Hepatocyte (in vitro differentiated cells): ENCODE results near the gene NSMF. TPM values are rescaled to one million over a fixed set of nuclear protein-coding genes. Genes with fewer than 3 reads are reported as not detected.
A peak's percentile ranks its signal among the peaks of the same experiment; 100 is the strongest.

Source experiments
- DNase-seq: peaks from one replicate; pipeline ENCODE4 v3.0.0-alpha.2; 2016; ENCODE audit warnings: low spot score
- H2AFZ ChIP-seq: fragments of 200-600 bp; sonication (generic); 2 replicates; pipeline ENCODE4 v1.6.0; 2016; ENCODE audit warnings: antibody characterized with exemption, mild to moderate bottlenecking
- H3K27ac ChIP-seq: fragments of 200-600 bp; sonication (generic); 2 replicates; pipeline ENCODE4 v1.5.1; 2016; ENCODE audit warnings: mild to moderate bottlenecking
- H3K27me3 ChIP-seq: fragments of 200-600 bp; sonication (generic); 2 replicates; pipeline ENCODE4 v1.6.1; 2016
- H3K36me3 ChIP-seq: fragments of 200-600 bp; sonication (generic); replicated peaks from 2 replicates; pipeline ENCODE4 v1.5.1; 2016; ENCODE audit warnings: low read depth; ENCODE audit not compliant: insufficient read depth
- H3K4me1 ChIP-seq: fragments of 200-600 bp; sonication (generic); 2 replicates; pipeline ENCODE4 v1.5.1; 2016; ENCODE audit warnings: mild to moderate bottlenecking, moderate library complexity; ENCODE audit not compliant: insufficient read depth
- H3K4me2 ChIP-seq: fragments of 200-600 bp; sonication (generic); 2 replicates; pipeline ENCODE4 v1.6.0; 2016
- H3K4me3 ChIP-seq: fragments of 200-600 bp; sonication (generic); 2 replicates; pipeline ENCODE4 v1.5.1; 2016; ENCODE audit warnings: mild to moderate bottlenecking
- H3K79me2 ChIP-seq: fragments of 200-600 bp; sonication (generic); 2 replicates; pipeline ENCODE4 v1.6.0; 2017; ENCODE audit warnings: mild to moderate bottlenecking
- H3K9me2 ChIP-seq: fragments of 200-600 bp; sonication (generic); replicated peaks from 2 replicates; pipeline ENCODE4 v1.6.0; 2017; ENCODE audit warnings: mild to moderate bottlenecking; ENCODE audit not compliant: insufficient read depth
- H3K9me3 ChIP-seq: fragments of 200-600 bp; sonication (generic); 2 replicates; pipeline ENCODE4 v1.5.1; 2016; ENCODE audit warnings: low read depth, mild to moderate bottlenecking
- H4K20me1 ChIP-seq: fragments of 200-600 bp; sonication (generic); 2 replicates; pipeline ENCODE4 v1.6.0; 2016; ENCODE audit warnings: mild to moderate bottlenecking; ENCODE audit not compliant: insufficient read depth, poor library complexity, severe bottlenecking
- EZH2 ChIP-seq: fragments of 200-600 bp; sonication (generic); IDR thresholded peaks from 2 replicates; pipeline ENCODE4 v1.6.1; 2016; ENCODE audit warnings: antibody characterized with exemption, mild to moderate bottlenecking, borderline replicate concordance
- EZH2phosphoT487 ChIP-seq: fragments of 200-600 bp; sonication (generic); IDR thresholded peaks from one replicate; pipeline ENCODE4 v1.6.1; 2018; ENCODE audit warnings: antibody characterized with exemption, mild to moderate bottlenecking, low read depth, moderate library complexity; ENCODE audit not compliant: unreplicated experiment, severe bottlenecking
- WGBS: methylation state at CpG from one replicate; pipeline ENCODE4 v1.1.6; 2016; ENCODE audit warnings: low lambda C conversion rate; ENCODE audit errors: missing lambda C conversion rate; 5-methylcytosine and 5-hydroxymethylcytosine counted together
- polyA plus RNA-seq: library from polyadenylated mRNA; unstranded; fragments of >200 nt; fragmentation: Nextera tagmentation; extraction: Ambion mirVana; gene quantifications from 2 replicates; pipeline ENCODE4 v1.2.1, GENCODE V29; 2016
- total RNA-seq: library from RNA; depleted of rRNA; stranded (reverse); fragments of >200 nt; gene quantifications from 2 replicates; pipeline ENCODE4 v1.2.3, GENCODE V29; 2014
- TF ChIP-seq, protein P1 (sequence below): fragments of 200-600 bp; sonication (generic); IDR thresholded peaks from 2 replicates; pipeline ENCODE4 v1.5.1; 2016; ENCODE audit warnings: antibody characterized with exemption, mild to moderate bottlenecking; ENCODE audit not compliant: poor library complexity

NSMF gene
- total and polyA plus RNA-seq, 2 experiments from 2014 or later, result 39.5 to 51.6 TPM

DNA sequence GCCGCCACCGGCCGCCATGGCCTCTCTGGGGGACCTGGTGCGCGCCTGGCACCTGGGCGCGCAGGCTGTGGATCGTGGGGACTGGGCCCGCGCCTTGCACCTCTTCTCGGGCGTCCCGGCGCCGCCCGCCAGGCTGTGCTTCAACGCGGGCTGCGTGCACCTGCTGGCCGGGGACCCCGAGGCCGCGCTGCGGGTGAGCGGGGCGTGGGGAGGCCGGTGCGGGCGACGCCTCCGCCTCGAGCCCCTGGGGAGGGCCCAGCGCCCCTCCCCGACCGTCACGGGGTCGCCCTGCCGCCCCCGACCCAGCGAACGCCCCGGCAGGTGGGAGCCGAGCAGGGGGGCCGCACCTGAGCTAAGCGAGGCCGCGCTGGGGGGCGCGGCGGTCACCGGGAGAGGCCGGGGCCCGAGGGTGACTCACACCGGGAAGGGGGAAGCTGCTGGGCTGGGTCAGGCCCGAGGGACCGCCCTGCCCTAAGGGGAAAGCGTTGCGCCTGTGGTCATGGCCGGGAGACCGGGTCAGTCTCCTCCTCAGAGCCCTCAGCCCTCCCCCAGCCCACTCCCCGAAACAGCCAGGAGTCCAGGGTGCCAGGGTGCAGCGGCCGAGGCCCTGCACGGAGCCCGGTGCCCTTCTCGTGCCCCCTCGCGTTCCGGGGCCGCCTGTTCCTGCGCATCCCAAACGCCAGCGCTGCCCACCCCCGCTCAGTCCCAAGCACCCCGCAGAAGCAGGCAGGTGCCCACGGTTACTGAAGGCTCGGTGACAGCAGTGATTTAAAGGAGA, 35.4 kb downstream of the NSMF start:
- H3K79me2 ChIP-seq, result peaks cover 39% of the 10 kb centered on the region
- no peaks in the 10 kb centered on the region for H4K20me1 ChIP-seq
- TF ChIP-seq EZH2 (no peak), EZH2phosphoT487 (no peak)
- TF ChIP-seq, protein P1, sequence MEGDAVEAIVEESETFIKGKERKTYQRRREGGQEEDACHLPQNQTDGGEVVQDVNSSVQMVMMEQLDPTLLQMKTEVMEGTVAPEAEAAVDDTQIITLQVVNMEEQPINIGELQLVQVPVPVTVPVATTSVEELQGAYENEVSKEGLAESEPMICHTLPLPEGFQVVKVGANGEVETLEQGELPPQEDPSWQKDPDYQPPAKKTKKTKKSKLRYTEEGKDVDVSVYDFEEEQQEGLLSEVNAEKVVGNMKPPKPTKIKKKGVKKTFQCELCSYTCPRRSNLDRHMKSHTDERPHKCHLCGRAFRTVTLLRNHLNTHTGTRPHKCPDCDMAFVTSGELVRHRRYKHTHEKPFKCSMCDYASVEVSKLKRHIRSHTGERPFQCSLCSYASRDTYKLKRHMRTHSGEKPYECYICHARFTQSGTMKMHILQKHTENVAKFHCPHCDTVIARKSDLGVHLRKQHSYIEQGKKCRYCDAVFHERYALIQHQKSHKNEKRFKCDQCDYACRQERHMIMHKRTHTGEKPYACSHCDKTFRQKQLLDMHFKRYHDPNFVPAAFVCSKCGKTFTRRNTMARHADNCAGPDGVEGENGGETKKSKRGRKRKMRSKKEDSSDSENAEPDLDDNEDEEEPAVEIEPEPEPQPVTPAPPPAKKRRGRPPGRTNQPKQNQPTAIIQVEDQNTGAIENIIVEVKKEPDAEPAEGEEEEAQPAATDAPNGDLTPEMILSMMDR, result no peak
- peaks cover 20% of the 10 kb centered on the region for H3K4me1 ChIP-seq
- no peaks in the 10 kb centered on the region for H3K9me3 ChIP-seq
- no peaks in the 10 kb centered on the region for H3K27me3 ChIP-seq
- H3K9me2 ChIP-seq, result no peaks in the 10 kb centered on the region
- H3K27ac ChIP-seq, result peak overlapping the region; percentile 93
- H2AFZ ChIP-seq, result peak overlapping the region; percentile 78
- H3K4me3 ChIP-seq, result peak overlapping the region; percentile 55
- 43% methylated on average over 33 of the region's 77 CpGs for WGBS
- H3K36me3 ChIP-seq, result no peaks in the 10 kb centered on the region
- peak; percentile 80 for DNase-seq
- H3K4me2 ChIP-seq, result peak overlapping the region; percentile 88

DNA sequence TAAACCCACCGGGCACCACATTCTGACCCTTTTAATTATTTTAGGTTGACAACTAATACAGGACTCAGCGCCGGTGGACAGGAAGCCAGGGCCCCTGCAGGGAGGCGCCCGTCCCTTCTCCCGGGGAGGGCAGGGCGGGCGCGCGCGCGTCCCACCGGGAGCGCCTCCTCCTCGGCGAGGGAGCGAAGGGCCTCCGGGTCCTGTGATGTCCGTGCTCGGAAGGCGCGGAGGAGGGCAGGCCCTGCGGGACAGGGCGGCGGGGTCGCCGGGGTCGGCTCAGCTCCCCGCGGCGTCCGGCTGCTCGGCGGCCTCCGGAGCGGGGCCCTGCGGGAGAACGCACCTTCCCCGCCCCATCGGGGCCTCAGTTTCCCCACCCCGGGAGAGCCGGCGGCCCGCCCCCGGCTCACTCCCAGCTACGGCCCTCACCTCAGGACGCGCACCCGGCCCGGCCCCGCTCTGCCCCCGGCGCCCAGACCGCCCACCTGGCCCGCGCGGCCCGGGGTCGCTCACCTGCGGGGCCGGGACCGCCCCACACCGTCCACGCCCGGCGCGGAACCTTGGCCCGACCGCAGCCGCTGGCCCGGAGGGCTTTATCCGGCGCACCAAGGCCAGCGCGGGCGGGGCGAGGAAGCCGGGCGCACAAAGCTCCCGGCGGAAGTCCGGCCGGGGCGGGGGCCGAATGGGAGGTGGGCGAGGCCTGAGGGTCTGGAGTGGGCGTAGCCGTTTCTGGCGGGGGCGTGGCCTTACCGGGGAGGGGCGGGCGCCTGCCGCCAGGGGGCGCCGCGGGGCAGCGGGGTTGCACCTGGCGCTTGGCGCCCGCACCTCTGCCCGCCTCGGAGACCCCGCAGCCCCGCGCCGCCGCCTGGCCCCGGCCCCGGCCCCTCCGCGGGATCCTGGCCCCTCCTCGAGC, 36.3 kb downstream of the NSMF start, which contains the start of the genes EXD3 and NOXA1:
TSS of gene EXD3 (minus strand) at position 559 of the 910 bp plus-strand sequence. CDS start 27,805 bp downstream, outside the sequence.
TSS of gene NOXA1 (plus strand) at position 790 of the 910 bp plus-strand sequence. CDS start 137 bp downstream, outside the sequence.
- H3K27me3 ChIP-seq, result no peaks in the 10 kb centered on the region
- H3K4me2 ChIP-seq, result peak within 1 kb of the TSS; percentile 98
- WGBS, result 0% methylated on average over 28 of the region's 113 CpGs
- H3K79me2 ChIP-seq, result peaks cover 46% of the 10 kb centered on the region
- H3K36me3 ChIP-seq, result no peaks in the 10 kb centered on the region
- H2AFZ ChIP-seq, result peak within 1 kb of the TSS; percentile 99
- H3K9me2 ChIP-seq, result no peaks in the 10 kb centered on the region
- H3K4me3 ChIP-seq, result peak within 1 kb of the TSS; percentile 98
- H3K27ac ChIP-seq, result peak within 1 kb of the TSS; percentile 93
- DNase-seq, result peak; percentile 98
- H3K4me1 ChIP-seq, result peaks cover 20% of the 10 kb centered on the region
- TF ChIP-seq, protein P1, result peak; percentile 61
- TF ChIP-seq EZH2phosphoT487, result no peak
- no peaks in the 10 kb centered on the region for H3K9me3 ChIP-seq
- H4K20me1 ChIP-seq, result no peaks in the 10 kb centered on the region

DNA sequence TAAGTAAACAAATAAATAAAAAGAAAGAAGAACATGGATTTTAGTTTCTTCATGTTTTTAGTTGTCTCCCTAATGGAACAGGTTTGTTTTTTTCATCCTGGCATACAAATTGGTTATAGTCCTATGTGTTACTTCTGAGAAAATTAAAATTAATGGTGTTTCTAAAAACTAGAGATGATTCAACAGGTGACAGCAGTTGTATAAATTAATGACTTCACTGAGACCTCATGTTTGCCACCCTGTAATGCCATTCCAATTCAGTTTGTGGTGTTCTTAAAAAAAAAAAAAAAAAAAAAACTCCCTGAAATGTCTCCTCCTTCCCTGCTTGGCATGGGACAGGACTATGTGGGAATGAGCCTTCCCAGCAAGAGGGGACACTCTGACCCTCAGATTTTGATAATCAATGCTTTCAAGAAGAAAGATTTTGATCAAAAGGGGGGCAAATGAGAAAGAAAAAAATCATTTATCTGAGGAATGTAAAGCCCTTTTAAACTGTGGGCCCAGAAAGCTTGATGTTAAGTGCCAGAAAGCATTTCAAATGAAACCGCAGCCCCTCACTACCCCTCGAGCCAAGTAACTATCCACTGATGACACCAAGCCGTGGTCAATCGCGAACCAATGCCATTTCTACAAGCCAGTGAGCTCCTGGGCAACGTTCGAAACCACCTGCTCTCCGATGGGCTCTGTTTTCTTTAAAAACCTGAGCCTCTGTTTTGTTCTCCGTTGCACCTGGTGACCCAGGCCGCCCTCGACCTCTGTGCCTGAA, 37.1 kb downstream of the NSMF start:
- WGBS, result 7% methylated on average over 11 of the region's 11 CpGs
- DNase-seq, result peak; percentile 5
- peaks cover 20% of the 10 kb centered on the region for H3K4me1 ChIP-seq
- TF ChIP-seq, protein P1, result no peak
- no peak for TF ChIP-seq EZH2phosphoT487
- no peak for TF ChIP-seq EZH2
- H3K9me3 ChIP-seq, result no peaks in the 10 kb centered on the region
- no peaks in the 10 kb centered on the region for H3K9me2 ChIP-seq
- H4K20me1 ChIP-seq, result no peaks in the 10 kb centered on the region
- peaks cover 46% of the 10 kb centered on the region for H3K79me2 ChIP-seq
- H3K36me3 ChIP-seq, result no peaks in the 10 kb centered on the region
- peak overlapping the region; percentile 98 for H3K4me2 ChIP-seq
- H2AFZ ChIP-seq, result peak overlapping the region; percentile 99
- peak overlapping the region; percentile 98 for H3K4me3 ChIP-seq
- H3K27me3 ChIP-seq, result no peaks in the 10 kb centered on the region
- peak overlapping the region; percentile 88 for H3K27ac ChIP-seq
